ENCODE data around the gene SIGLEC15.
"Not testable (repeated sequence)": the region's sequence is repeated elsewhere in the genome, so short reads cannot be mapped to it uniquely, and the experiment has no call there.

The SIGLEC15 gene

GRCh38 chr18:45847119-45847518 lies 21.6 kb downstream of the SIGLEC15 start:
- no peak for DNase-seq

- not testable (repeated sequence) for DNase-seq
These were observed 23.2 kb downstream of the SIGLEC15 start for GRCh38 chr18:45848643-45849042.

- DNase-seq = no peak
These were observed 24.1 kb downstream of the SIGLEC15 start for GRCh38 chr18:45849529-45849928.

- DNase-seq = no peak
These were observed 24.5 kb downstream of the SIGLEC15 start for GRCh38 chr18:45850021-45850420.

- DNase-seq = no peak
These were observed 25.9 kb downstream of the SIGLEC15 start for GRCh38 chr18:45851161-45851925.

- DNase-seq = no peak
These were observed 27.2 kb downstream of the SIGLEC15 start for GRCh38 chr18:45852631-45853030.

GRCh38 chr18:45854036-45854586 lies 28.6 kb downstream of the SIGLEC15 start:
- DNase-seq = no peak

GRCh38 chr18:45856531-45856930 lies 31.1 kb downstream of the SIGLEC15 start:
- DNase-seq = no peak

- DNase-seq = no peak
These were observed 33.9 kb downstream of the SIGLEC15 start for GRCh38 chr18:45859334-45859733.

GRCh38 chr18:45860492-45860891 lies 35.0 kb downstream of the SIGLEC15 start:
- no peak for DNase-seq

- DNase-seq = no peak
These were observed 35.5 kb downstream of the SIGLEC15 start for GRCh38 chr18:45860971-45861370.

- DNase-seq = no peak
These were observed 36.5 kb downstream of the SIGLEC15 start for GRCh38 chr18:45861926-45862325.

- no peak for DNase-seq
These were observed 38.0 kb downstream of the SIGLEC15 start for GRCh38 chr18:45863469-45863868.

- no peak for DNase-seq
These were observed 38.6 kb downstream of the SIGLEC15 start for GRCh38 chr18:45864081-45864480.

- DNase-seq = no peak
These were observed 40.0 kb downstream of the SIGLEC15 start for GRCh38 chr18:45865466-45865865.

- no peak for DNase-seq
These were observed 44.9 kb downstream of the SIGLEC15 start for GRCh38 chr18:45870419-45870818.

GRCh38 chr18:45871431-45872084 lies 46.1 kb downstream of the SIGLEC15 start:
- no peak for DNase-seq

- no peak for DNase-seq
These were observed 49.2 kb downstream of the SIGLEC15 start for GRCh38 chr18:45874491-45875184.

- no peak for DNase-seq
These were observed 50.7 kb downstream of the SIGLEC15 start for GRCh38 chr18:45876161-45876560.

GRCh38 chr18:45877403-45877802 lies 51.9 kb downstream of the SIGLEC15 start:
- no peak for DNase-seq

GRCh38 chr18:45879681-45880655 lies 54.5 kb downstream of the SIGLEC15 start:
- DNase-seq = no peak

GRCh38 chr18:45880876-45881558 lies 55.5 kb downstream of the SIGLEC15 start:
- no peak for DNase-seq

Measured in cerebellar nuclear complex (tissue), 1 donor.